Nephron progenitor cell (in vitro differentiated cells): Measurements from ENCODE around the gene SULF2.

Source experiments
- DNase-seq: peaks from one replicate; pipeline ENCODE4 v3.0.0; 2021
- H3K27ac Mint-ChIP-seq: 2 replicates; pipeline ENCODE4 v1.8.0; 2021; ENCODE audit warnings: mild to moderate bottlenecking, moderate library complexity, mixed read lengths
- H3K27me3 Mint-ChIP-seq: 2 replicates; pipeline ENCODE4 v1.8.0; 2021; ENCODE audit warnings: mild to moderate bottlenecking, low read depth, mixed read lengths; ENCODE audit not compliant: poor library complexity
- H3K36me3 Mint-ChIP-seq: 2 replicates; pipeline ENCODE4 v1.8.0; 2021; ENCODE audit warnings: low read depth, mixed read lengths
- H3K4me1 Mint-ChIP-seq: 2 replicates; pipeline ENCODE4 v1.8.0; 2021; ENCODE audit warnings: mixed read lengths
- H3K4me3 Mint-ChIP-seq: 2 replicates; pipeline ENCODE4 v1.8.0; 2021; ENCODE audit warnings: mild to moderate bottlenecking, moderate library complexity, mixed read lengths
- H3K9me3 Mint-ChIP-seq: 2 replicates; pipeline ENCODE4 v1.8.0; 2021; ENCODE audit warnings: mild to moderate bottlenecking, moderate library complexity, mixed read lengths
- CTCF ChIP-seq: fragments of 200-600 bp; sonication (generic); IDR thresholded peaks from 2 replicates; pipeline ENCODE4 v1.5.0; 2021; ENCODE audit warnings: antibody characterized with exemption

The SULF2 gene

DNA sequence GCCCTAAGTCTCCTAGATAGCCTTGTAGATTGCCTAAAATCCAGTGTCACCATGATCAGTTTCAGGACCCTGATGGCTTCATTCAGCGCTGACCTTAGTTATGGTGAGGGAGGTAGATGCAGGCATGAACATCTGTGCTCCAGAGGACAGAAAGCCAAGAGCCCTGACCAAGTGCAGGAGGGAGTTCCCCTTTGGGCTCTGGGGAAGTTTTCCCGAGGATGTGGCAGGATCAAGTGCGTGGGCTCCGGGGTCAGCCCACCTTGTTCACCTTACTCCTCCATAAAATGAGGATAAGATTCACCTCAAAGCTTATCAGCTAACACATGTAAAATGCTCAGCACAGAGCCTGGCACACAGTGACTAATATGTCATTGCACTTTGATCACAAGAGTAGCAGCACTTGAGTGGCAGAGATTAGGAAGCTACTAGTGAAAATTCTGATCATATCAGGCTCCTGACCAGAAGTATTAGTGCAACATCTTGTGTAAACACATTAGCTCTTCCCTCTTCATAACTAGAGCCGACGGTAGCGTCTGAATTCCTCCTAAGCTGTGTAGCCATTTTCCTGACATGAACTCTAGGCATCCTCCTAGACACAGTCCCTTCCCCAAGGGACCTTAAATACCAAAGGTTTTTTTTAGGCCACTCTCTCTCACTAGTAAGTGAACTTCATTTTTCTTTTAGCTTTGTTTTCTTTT is 125.2 kb downstream of the SULF2 start:
- H3K27me3 Mint-ChIP-seq, result no peaks in the 10 kb centered on the region
- H3K36me3 Mint-ChIP-seq, result peaks cover 46% of the 10 kb centered on the region
- TF ChIP-seq CTCF, result no peak
- DNase-seq, result no peak
- H3K27ac Mint-ChIP-seq, result no peak overlapping the region
- H3K4me1 Mint-ChIP-seq, result peaks cover 23% of the 10 kb centered on the region
- no peaks in the 10 kb centered on the region for H3K9me3 Mint-ChIP-seq
- no peak overlapping the region for H3K4me3 Mint-ChIP-seq

DNA sequence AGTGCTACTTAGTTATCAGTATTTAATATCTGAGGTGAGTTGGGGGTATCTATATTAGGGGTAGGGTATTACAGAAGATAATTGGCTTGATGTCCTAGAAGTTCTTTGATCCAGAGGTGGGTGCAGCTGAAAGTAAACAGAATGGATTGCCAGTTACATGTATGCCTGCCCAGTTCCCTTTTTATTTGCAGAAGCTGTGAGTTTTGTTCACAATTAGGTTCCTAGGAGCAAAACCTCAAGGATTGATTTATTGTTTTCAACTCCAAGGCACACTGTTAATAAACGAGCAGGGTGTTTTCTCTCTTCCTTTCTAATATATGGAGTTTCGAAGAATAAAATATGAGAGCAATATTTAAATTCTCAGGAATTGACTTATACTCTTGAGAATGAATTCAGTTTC is 129.0 kb downstream of the SULF2 start:
- H3K4me1 Mint-ChIP-seq, result peaks cover 20% of the 10 kb centered on the region
- H3K27me3 Mint-ChIP-seq, result no peaks in the 10 kb centered on the region
- H3K27ac Mint-ChIP-seq, result no peak overlapping the region
- TF ChIP-seq CTCF, result no peak
- H3K9me3 Mint-ChIP-seq, result no peaks in the 10 kb centered on the region
- H3K4me3 Mint-ChIP-seq, result no peak overlapping the region
- peaks cover 58% of the 10 kb centered on the region for H3K36me3 Mint-ChIP-seq
- DNase-seq, result no peak

GRCh38 chr20:47655635-47656034 is 129.6 kb downstream of the SULF2 start:
- Mint-ChIP-seq H3K4me3 (no peak overlapping the region), H3K27me3 (no peaks in the 10 kb centered on the region), H3K4me1 (peaks cover 13% of the 10 kb centered on the region), H3K27ac (no peak overlapping the region), H3K9me3 (no peaks in the 10 kb centered on the region), H3K36me3 (peaks cover 57% of the 10 kb centered on the region)
- no peak for DNase-seq
- no peak for TF ChIP-seq CTCF

- Mint-ChIP-seq H3K27me3 (no peaks in the 10 kb centered on the region), H3K4me1 (peaks cover 16% of the 10 kb centered on the region), H3K36me3 (peaks cover 55% of the 10 kb centered on the region), H3K27ac (no peak overlapping the region), H3K9me3 (no peaks in the 10 kb centered on the region), H3K4me3 (no peak overlapping the region)
- no peak for DNase-seq
- TF ChIP-seq CTCF, result no peak
These were observed 130.9 kb downstream of the SULF2 start for GRCh38 chr20:47654370-47654769.

GRCh38 chr20:47653869-47654268 is 131.4 kb downstream of the SULF2 start:
- H3K4me3 Mint-ChIP-seq, result no peak overlapping the region
- TF ChIP-seq CTCF, result no peak
- peaks cover 16% of the 10 kb centered on the region for H3K4me1 Mint-ChIP-seq
- H3K27ac Mint-ChIP-seq, result no peak overlapping the region
- no peaks in the 10 kb centered on the region for H3K9me3 Mint-ChIP-seq
- no peaks in the 10 kb centered on the region for H3K27me3 Mint-ChIP-seq
- H3K36me3 Mint-ChIP-seq, result peaks cover 51% of the 10 kb centered on the region
- no peak for DNase-seq

GRCh38 chr20:47652794-47653193 is 132.5 kb downstream of the SULF2 start:
- no peak for TF ChIP-seq CTCF
- Mint-ChIP-seq H3K27ac (no peak overlapping the region), H3K36me3 (peaks cover 47% of the 10 kb centered on the region)

More at GRCh38 chr20:47652794-47653193, 132.5 kb downstream of the SULF2 start:
- Mint-ChIP-seq H3K4me1 (peaks cover 16% of the 10 kb centered on the region), H3K9me3 (no peaks in the 10 kb centered on the region), H3K27me3 (no peaks in the 10 kb centered on the region), H3K4me3 (no peak overlapping the region)
- DNase-seq, result no peak
